B cell (primary cell): ENCODE results near the gene SEC24C. TPM values are rescaled to one million over a fixed set of nuclear protein-coding genes. Genes with fewer than 3 reads are reported as not detected.

Experiments used
- ATAC-seq: fragments of 200-7000 bp; cut with Tn5 transposase; one replicate; pipeline ENCODE4 v1.10.0; 2021; ENCODE audit warnings: low read depth, mild to moderate bottlenecking, moderate number of reproducible peaks, moderate library complexity
- CTCF ChIA-PET: fragments of 350-600 bp; sonication (Branson Sonifier 250); formaldehyde crosslinking; loops from one replicate; lab custom pipeline; 2021; ENCODE audit warnings: antibody characterized with exemption, inconsistent platforms; lab: Charles Lee
- POLR2A ChIA-PET: fragments of 350-600 bp; sonication (Branson Sonifier 250); formaldehyde crosslinking; loops from one replicate; lab custom pipeline; 2021; ENCODE audit warnings: antibody characterized with exemption; lab: Charles Lee
- DNase-seq: peaks from one replicate; pipeline ENCODE4 v3.0.0; 2013
- H2AFZ ChIP-seq: 2 replicates; pipeline ENCODE4 v1.6.1; 2012; ENCODE audit warnings: mild to moderate bottlenecking, low read depth, low read length; ENCODE audit not compliant: insufficient read depth, poor library complexity, severe bottlenecking
- H3K27ac ChIP-seq, 2 donors: 1 replicate in 1 of 2; 2 replicates in 1 of 2; pipeline ENCODE4 v1.5.1; 2012 to 2013; ENCODE audit warnings: low read length in 2 of 2, mild to moderate bottlenecking in 2 of 2, moderate library complexity in 1 of 2
- H3K27me3 ChIP-seq, 4 experiments: fragments of 200-600 bp in 1 of 4; sonication (generic) in 1 of 4; replicated peaks in 1 of 4; 1 replicate in 2 of 4; 2 replicates in 2 of 4; pipeline versions ENCODE4 v1.6.1 to v1.7.0; 2013 to 2016; ENCODE audit warnings: low read length in 3 of 4, mild to moderate bottlenecking in 2 of 4, mixed read lengths in 1 of 4, moderate library complexity in 1 of 4; ENCODE audit not compliant: insufficient read depth in 4 of 4, control insufficient read depth in 3 of 4; ENCODE audit errors: control extremely low read depth in 1 of 4
- H3K36me3 ChIP-seq, 2 experiments: replicated peaks in 1 of 2; 1 replicate in 1 of 2; 2 replicates in 1 of 2; pipeline versions ENCODE4 v1.6.1 to v1.7.1; 2013; ENCODE audit warnings: low read length in 1 of 2; ENCODE audit not compliant: insufficient read depth in 2 of 2, control insufficient read depth in 1 of 2; ENCODE audit errors: control extremely low read depth in 1 of 2, extremely low read depth in 1 of 2
- H3K4me1 ChIP-seq, 2 donors: fragments of 200-600 bp in 1 of 2; sonication (generic) in 1 of 2; 1 replicate in 1 of 2; 2 replicates in 1 of 2; pipeline versions ENCODE4 v1.5.1 to v1.6.1; 2013 to 2017; ENCODE audit warnings: low read length in 2 of 2; ENCODE audit not compliant: control insufficient read depth in 2 of 2, insufficient read depth in 2 of 2
- H3K4me2 ChIP-seq: replicated peaks from 2 replicates; pipeline ENCODE3; 2012; ENCODE audit warnings: mild to moderate bottlenecking, low read depth, low read length; ENCODE audit not compliant: poor library complexity, severe bottlenecking
- H3K4me3 ChIP-seq, 5 experiments: fragments of 200-600 bp in 1 of 5; sonication (generic) in 1 of 5; 1 replicate in 3 of 5; 2 replicates in 2 of 5; pipeline versions ENCODE4 v1.5.1 to v1.7.0; 2011 to 2016; ENCODE audit warnings: low read length in 4 of 5, mild to moderate bottlenecking in 4 of 5, low read depth in 2 of 5, control low read depth in 1 of 5, moderate library complexity in 1 of 5; ENCODE audit not compliant: insufficient read depth in 1 of 5; ENCODE audit errors: control extremely low read depth in 1 of 5, extremely low read depth in 1 of 5
- H3K79me2 ChIP-seq: fragments of 200-600 bp; sonication (generic); one replicate; pipeline ENCODE4 v1.6.0; 2016; ENCODE audit warnings: low read length; ENCODE audit not compliant: control insufficient read depth, insufficient read depth
- H3K9ac ChIP-seq: fragments of 200-600 bp; sonication (generic); 2 replicates; pipeline ENCODE4 v1.6.1; 2017; ENCODE audit warnings: mild to moderate bottlenecking, low read length, moderate library complexity
- H3K9me3 ChIP-seq, 3 donors: one replicate each; pipeline versions ENCODE4 v1.6.1 to v1.7.1; 2013; ENCODE audit warnings: low read length in 2 of 3; ENCODE audit not compliant: control insufficient read depth in 2 of 3, insufficient read depth in 1 of 3; ENCODE audit errors: control extremely low read depth in 1 of 3
- H4K20me1 ChIP-seq: 2 replicates; pipeline ENCODE4 v1.6.0; 2012; ENCODE audit warnings: mild to moderate bottlenecking, low read length; ENCODE audit not compliant: insufficient read depth, control insufficient read depth, poor library complexity, severe bottlenecking
- H3K27ac Mint-ChIP-seq: one replicate; pipeline ENCODE4 v1.8.0; 2021; ENCODE audit warnings: mixed read lengths
- H3K27me3 Mint-ChIP-seq: one replicate; pipeline ENCODE4 v1.8.0; 2021; ENCODE audit warnings: mixed read lengths
- H3K4me1 Mint-ChIP-seq: one replicate; pipeline ENCODE4 v1.8.0; 2021; ENCODE audit warnings: mixed read lengths
- H3K4me3 Mint-ChIP-seq: one replicate; pipeline ENCODE4 v1.8.0; 2021; ENCODE audit warnings: mixed read lengths
- H3K9me3 Mint-ChIP-seq: one replicate; pipeline ENCODE4 v1.8.0; 2022; ENCODE audit warnings: mixed read lengths; ENCODE audit not compliant: insufficient read depth
- CTCF ChIP-seq: fragments of 200-600 bp; IDR thresholded peaks from one replicate; pipeline ENCODE4 v1.8.0; 2022; ENCODE audit warnings: antibody characterized with exemption, mild to moderate bottlenecking
- EZH2 ChIP-seq: IDR thresholded peaks from 2 replicates; pipeline ENCODE4 v1.6.1; 2012; ENCODE audit warnings: borderline replicate concordance, low read depth, mild to moderate bottlenecking, moderate library complexity, low read length; ENCODE audit not compliant: insufficient read depth, poor library complexity, severe bottlenecking
- WGBS: methylation state at CpG from one replicate; pipeline ENCODE4 v1.1.5; 2013; ENCODE audit warnings: missing lambda C conversion rate; ENCODE audit not compliant: insufficient coverage; 5-methylcytosine and 5-hydroxymethylcytosine counted together
- intact Hi-C: fragments of 100-400 bp; cut with micrococcal nuclease; formaldehyde crosslinking; loops from one replicate; pipeline ENCODE4 v1.10.0; 2022
- polyA plus RNA-seq: library from polyadenylated mRNA; depleted of rRNA; stranded (reverse); fragments of >200 nt; gene quantifications from 2 replicates; pipeline ENCODE4 v1.2.3, GENCODE V29; 2012
- total RNA-seq, 2 donors: library from RNA; stranded (reverse); fragments of 120-200 nt in 1 of 2; gene quantifications; 1 replicate in 1 of 2; 2 replicates in 1 of 2; pipeline versions ENCODE4 v1.2.3 to v1.2.4, GENCODE V29; 2013 to 2022

Gene SEC24C
- total and polyA plus RNA-seq, 2 donors (not counting 1 experiment from before 2014, with no cell fraction given), result 60.2 to 78.7 TPM

- H3K4me3 ChIP-seq, result peak overlapping the region; percentile 58 to 83 (median 76)
- ChIA-PET POLR2A (interaction anchor here (0.5 to 2.0 kb wide), 6 partner anchors 12 to 315 kb away, joined by 3 to 7 read pairs (median 5); partner anchors contain the start of genes PPP3CB and ZSWIM8), CTCF (interaction anchor here (1.2 to 2.6 kb wide), 5 partner anchors 25 to 69 kb away, joined by 3 to 13 read pairs (median 5); partner anchors contain the start of genes CAMK2G and ZSWIM8)
- no peaks in the 10 kb centered on the region for H3K9me3 Mint-ChIP-seq
- peaks cover 27% of the 10 kb centered on the region for H4K20me1 ChIP-seq
- WGBS, result under 1% methylated on average over 63 of the region's 63 CpGs
- peaks cover 0 to 36% of the 10 kb centered on the region in 2 experiments for H3K36me3 ChIP-seq
- peak overlapping the region; percentile 93 for H3K27ac Mint-ChIP-seq
- peak overlapping the region; percentile 90 for H3K4me2 ChIP-seq
- peak overlapping the region; percentile 94 for H3K9ac ChIP-seq
- peak overlapping the region; percentile 83 for H2AFZ ChIP-seq
- DNase-seq (no peak), ATAC-seq (peak; percentile 7)
- peaks cover 4 to 26% of the 10 kb centered on the region in 2 donors for H3K4me1 ChIP-seq
- peak overlapping the region; percentile 52 to 94 for H3K27ac ChIP-seq
- intact Hi-C loops, result loop anchor here (1.0 to 5.0 kb wide), 5 partner anchors 26 to 187 kb away; partner anchors contain the start of genes SEC24C, VCL and ZSWIM8
- no peaks in the 10 kb centered on the region for H3K27me3 ChIP-seq
- no peak for TF ChIP-seq CTCF
- no peak for TF ChIP-seq EZH2
- H3K4me1 Mint-ChIP-seq, result peaks cover 33% of the 10 kb centered on the region
- H3K9me3 ChIP-seq, result no peaks in the 10 kb centered on the region
- H3K27me3 Mint-ChIP-seq, result no peaks in the 10 kb centered on the region
- H3K79me2 ChIP-seq, result peaks cover 44% of the 10 kb centered on the region
- peak overlapping the region; percentile 88 for H3K4me3 Mint-ChIP-seq
Observed at GRCh38 chr10:73810735-73811465, 66.7 kb downstream of the SEC24C start.
